Fibroblast of skin of left biceps (primary cell): ENCODE data around the gene SNRK.

ENCODE experiments used
- DNase-seq, 2 experiments: peaks; one replicate each; pipeline ENCODE4 v3.0.0-alpha.2; 2013; ENCODE audit warnings: low read depth in 2 of 2

SNRK gene, protein sequence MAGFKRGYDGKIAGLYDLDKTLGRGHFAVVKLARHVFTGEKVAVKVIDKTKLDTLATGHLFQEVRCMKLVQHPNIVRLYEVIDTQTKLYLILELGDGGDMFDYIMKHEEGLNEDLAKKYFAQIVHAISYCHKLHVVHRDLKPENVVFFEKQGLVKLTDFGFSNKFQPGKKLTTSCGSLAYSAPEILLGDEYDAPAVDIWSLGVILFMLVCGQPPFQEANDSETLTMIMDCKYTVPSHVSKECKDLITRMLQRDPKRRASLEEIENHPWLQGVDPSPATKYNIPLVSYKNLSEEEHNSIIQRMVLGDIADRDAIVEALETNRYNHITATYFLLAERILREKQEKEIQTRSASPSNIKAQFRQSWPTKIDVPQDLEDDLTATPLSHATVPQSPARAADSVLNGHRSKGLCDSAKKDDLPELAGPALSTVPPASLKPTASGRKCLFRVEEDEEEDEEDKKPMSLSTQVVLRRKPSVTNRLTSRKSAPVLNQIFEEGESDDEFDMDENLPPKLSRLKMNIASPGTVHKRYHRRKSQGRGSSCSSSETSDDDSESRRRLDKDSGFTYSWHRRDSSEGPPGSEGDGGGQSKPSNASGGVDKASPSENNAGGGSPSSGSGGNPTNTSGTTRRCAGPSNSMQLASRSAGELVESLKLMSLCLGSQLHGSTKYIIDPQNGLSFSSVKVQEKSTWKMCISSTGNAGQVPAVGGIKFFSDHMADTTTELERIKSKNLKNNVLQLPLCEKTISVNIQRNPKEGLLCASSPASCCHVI

DNA sequence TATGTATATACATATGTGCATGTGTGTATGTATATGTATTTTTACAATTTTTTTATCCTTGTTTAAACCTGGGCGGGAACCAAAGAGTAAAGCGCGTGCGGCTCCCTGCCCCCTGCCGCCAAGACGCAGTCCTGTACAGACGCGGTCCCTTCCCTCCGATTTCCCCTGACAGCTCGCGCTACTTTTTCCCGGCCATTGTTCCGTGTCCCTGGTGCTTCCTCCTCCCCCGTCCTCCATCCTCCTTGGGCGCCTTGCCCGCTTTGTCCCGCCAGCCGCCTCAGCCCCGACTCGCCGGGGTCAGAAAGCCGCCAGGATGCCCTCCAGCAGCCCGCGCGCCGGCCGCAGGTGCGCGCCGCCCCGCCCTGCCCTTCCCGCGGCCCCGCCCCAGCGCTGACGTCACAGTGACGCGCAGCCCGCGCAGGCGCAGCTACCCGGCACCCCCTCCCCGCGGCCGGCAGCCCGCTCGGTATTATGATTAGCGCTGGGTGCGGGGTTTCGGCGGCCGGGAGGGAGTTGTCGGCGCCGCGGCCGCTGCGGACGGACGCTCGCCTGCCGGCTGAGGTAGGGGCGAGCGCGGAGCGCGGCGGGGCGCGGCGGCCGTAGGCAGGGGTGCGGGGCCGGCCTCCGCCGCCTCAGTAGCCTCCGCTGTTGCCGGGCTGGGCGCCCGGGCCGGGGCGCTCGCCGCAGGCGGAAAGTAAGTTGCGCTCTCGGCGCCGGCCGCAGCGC is at the start of gene SNRK:
Gene SNRK (plus strand): TSS at position 426 of the 726 bp plus-strand sequence. CDS start 16,664 bp downstream, outside the sequence.
- DNase-seq: peak; percentile 25 to 41

DNA sequence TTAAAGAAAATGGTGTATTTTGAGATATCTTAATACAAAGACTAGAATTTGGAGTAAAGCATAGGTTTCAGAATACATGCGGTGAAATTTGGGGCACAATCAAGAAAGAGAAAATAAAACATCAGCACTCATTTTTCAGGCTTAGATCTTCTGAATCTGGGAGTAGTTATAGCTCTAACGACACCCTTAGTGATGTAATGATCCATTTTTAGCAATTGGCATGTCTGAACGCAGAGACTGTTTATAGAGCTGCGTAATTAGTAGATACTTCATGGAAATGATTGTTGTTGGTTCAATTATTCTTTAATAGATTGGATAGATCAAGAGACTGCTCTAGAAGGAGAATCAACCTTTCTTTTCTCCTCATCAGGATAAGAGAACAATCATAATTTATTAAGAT is 47.5 kb upstream of the SNRK start:
- no peak for DNase-seq

DNA sequence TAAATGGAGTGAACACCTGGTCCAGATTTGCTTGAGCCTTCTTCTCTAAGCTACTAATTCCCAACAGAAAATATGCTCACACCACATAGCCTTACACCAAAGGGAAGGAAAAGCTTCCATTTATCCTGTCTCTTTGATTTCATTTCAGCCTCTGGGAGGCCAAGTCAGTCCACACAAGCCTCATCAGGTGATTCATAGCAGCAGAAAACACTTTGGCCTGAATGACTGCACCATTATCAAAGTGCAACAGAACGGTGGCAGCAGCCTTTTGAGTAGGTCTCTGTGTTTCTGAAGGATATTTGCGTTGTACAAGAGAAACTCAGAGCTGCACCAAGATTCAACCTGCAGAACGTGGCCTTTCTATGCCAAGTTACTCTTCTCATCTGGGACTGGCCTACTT is 46.6 kb upstream of the SNRK start:
- DNase-seq: no peak

DNA sequence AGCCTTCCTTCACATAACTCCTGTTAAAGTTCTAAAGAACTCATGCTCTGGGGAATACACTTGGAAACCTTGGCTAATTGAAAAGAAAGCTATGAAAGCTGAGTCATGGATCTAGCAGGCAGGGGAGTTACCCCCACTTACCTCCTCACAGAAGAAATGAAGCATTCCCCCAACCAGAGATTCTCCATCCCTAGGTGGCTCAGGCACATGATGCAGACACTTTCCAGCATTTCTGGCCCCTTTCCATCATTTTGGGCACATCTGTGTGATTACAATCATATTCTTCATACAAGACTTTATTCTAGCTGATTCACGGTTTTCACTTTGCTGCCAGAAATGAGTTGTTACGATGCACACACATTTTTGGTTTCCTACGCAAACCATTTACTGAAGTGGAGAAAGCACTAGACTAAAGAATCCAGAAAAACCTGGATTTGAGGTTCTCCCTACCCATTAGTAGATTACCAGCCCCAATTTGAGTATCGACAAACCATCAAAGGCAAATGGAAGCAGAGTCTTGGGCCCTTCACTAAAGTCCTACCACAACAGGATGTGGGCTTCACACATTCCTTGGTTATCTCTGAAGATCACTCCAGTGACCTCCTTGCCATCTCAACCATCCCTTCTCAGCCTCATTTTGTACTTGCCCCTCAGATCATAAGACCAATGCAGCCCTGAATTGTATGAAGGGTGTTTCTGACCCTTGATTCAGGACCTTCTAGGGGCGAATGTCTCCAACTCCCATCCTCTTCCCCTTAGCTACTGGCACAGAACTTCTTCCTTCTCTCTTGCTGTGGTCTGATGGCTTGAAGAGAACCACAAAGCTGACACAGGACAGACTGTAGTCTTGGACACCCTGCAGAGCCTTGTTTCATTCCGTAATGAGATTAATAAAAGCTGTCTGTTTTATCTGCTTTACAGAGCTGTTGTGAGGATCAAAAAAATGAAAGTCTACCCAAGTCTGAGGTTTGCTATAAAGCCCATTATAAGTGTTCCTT is 42.5 kb upstream of the SNRK start:
- DNase-seq: peak; percentile 32 to 43

DNA sequence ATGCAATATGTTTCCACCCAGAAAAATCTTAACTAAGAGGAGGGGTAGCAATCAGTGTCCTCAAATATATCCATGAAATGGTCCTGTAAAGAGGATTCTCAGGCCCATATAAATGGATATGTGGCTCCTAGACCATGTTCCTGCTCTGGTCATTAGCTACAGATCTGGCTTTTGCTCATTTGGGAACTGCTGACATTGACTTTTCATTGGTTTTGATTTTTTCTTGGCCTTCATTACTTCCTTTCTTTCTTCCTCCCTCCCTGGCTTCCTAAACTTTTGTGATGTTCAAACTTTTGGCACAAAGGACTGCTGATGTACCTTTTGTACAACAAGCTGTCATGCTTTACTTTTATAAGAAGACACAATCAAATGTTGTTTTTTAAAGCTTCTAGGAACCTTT is 41.6 kb upstream of the SNRK start:
- DNase-seq: no peak

DNA sequence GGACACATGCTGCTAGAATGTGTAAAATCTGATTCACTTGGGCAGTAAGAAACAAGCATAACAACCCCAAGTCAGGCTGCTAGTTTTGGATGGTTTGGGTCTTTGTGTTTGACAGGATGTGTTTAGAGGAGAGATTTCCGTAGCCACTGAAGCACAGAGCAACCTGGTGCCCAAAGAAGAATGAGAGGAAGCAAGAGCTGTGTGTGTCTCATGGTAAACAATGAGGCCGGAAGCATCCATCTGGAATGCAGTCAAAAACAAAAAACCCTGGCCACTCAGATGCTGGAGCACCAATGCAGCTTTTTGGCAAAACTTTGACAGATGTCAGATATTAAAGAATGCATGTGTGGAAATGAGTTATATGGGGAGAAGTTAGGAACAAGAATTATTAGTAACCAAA is 39.4 kb upstream of the SNRK start:
- DNase-seq: no peak

DNA sequence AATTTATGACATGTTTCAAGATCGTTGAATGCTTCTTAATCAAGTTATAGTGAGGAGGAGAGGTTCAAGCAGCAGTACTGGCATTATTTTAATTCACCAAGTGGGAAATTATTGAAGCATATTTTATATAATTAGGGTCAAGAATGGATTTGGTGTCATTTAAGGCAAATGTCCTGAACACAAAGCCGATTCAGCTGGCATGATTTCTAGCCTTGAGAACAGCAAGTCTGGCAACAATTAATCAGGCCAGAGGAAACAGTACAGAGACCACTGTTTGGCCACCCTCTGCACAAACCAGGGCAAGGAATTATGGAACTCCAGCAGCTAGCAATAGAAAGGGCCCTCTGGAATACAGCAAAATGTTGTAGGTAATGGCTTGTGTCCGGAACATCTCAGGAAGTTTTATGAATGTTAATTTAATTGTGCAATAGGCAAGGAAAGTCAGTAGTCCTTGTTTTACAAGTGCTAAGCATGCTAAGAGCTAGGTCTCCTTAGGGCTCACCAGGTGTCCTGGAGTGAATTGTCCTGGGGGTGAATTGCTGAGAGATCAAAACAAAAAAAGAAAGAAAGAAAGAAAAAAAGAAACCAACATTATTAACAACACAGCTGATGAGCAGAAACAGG is 38.7 kb upstream of the SNRK start:
- no peak for DNase-seq

DNA sequence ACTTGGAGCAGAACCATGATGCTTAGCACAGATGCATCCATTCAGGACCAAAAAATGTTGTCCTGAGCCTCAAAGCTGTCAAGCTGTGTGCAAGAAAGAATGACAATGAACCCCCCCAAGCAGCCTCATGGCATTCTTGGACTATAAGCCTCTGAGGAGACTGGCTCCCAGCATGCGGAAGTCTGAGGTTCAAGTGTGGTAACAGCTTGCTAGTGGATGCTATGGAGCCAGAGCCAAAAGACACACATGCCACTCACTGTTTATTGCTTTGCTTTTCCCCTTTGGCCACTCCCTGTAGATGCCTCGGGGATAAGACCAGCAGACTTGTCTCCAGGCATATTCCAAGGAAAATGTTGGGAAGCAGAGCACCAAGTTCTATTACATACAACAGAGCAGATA is 38.2 kb upstream of the SNRK start:
- no peak for DNase-seq

DNA sequence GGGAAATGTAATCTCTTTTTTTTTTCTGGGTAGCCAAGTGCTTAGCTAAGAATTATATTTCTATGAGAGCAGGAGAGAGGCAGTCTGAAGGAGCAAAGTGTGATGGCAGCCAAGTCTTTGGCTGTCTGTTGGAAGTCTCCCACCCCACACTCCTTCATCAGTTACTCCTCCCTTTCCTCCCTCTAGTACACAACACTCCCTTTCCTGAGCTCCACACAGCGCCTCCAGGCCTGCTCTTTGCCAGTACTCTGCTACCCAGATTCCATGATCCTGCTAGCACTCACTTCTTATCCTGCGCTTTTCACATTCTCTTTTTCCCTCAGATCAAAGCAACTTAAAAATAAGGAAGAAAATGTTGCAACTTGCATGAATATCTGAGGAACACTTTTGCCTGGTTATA is 37.4 kb upstream of the SNRK start:
- DNase-seq: no peak

DNA sequence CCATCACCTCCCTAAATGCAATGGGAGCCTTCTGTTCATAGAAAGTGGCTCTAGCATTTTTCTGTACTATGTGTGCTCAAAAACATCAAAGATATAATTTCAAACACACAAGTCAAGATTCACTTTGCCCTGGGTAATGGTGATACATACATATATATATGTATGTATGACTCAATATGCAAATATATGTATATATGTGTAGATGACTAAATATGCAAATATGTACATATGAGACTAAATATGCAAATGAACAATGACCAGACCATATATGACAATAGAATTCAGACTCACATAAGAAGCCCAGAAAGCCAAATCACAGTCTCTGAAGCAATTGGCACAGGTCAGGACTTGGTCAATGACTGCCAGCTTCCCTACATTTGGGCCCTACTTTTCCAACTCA is 36.9 kb upstream of the SNRK start:
- no peak for DNase-seq

DNA sequence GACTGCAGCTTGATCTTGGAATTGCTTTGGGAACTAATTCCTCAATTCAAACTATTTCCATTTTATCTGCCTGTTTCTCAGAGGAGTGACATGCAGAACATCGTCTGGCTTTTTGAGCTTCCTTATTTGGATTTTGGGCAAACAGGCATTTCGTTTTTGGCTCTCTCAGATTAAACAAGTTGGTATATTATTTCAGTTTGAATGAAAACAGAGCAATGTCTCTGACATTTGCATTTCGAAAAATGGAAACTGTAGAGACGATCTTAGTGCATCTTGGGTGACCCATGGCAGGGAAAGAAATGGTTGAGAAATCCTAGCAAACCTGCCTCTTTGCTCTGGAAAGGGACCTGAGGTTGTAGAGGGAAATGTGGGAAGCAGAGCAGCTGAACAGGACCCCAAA is 33.0 kb upstream of the SNRK start:
- no peak for DNase-seq

DNA sequence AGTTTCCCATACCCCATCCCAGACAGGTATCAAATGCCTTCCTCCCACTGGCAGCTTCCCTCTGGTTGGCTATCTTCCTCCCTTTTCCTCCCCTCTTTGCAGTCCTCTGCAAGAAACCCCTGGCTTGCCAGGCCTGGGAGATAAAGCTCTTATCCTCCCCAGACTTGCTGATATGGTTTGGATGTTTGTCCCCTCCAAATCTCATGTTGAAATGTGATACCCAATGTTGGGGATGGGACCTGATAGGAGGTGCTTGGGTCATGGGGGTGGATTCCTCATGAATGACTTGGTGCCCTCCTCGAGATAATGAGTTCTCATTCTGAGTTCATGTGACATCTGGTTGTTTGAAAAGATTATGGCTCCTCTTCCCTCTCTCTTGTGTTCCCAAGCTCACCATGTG is 32.2 kb upstream of the SNRK start:
- no peak for DNase-seq

DNA sequence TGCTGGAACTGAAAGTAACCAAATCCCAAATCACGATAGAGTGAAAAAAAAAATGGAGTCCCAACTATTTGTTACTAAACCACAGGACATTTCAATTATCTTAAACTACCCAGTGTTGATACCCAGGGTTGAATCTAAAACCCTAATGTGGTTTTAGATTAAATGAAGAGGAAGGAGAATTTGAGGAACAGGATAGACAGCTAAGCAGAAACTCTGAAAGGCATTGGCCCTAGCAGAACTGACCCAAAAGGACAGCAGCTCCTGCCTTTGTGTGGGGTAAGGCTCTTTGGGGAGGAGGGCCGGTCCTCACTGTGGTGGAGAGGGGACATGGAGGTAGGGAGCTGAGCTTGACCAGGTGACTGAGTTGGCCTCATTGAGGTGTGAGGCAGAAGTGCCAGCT is 30.7 kb upstream of the SNRK start:
- no peak for DNase-seq

DNA sequence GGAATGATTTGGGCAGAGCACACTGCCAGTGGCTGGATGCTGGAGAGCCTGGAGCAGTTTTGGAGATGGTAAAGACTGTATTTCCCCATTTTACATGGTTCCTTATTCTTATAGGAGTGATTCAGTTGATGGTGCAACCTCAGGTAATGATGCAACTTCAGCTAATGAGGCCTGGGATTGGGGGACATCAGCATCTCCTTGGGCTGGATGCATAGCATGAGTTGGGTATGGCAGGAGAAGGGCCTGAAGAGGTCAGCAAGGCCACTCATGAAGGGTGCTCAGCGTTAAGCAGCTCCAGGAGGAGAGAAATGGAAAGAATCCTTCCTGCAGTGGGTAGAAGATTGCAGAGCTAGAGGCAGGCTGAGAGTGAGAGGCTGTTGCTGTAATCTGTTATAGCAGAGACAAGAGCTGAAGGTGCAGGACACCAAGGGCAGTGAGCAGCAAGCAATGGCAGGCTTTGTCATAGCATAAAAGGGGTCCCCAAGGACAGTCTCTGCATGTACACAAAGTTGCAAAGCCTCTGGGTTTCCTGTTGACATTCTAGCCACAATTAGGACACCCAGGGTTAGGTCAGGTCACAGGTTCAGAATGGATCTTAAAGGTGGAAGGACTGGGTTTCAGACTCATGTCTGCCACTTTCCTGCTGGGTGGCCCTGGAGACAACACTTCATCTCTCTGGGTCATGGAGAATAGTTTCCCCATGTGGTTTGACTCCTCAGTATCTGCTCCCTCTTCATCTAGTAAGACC is 29.5 kb upstream of the SNRK start:
- DNase-seq: no peak

DNA sequence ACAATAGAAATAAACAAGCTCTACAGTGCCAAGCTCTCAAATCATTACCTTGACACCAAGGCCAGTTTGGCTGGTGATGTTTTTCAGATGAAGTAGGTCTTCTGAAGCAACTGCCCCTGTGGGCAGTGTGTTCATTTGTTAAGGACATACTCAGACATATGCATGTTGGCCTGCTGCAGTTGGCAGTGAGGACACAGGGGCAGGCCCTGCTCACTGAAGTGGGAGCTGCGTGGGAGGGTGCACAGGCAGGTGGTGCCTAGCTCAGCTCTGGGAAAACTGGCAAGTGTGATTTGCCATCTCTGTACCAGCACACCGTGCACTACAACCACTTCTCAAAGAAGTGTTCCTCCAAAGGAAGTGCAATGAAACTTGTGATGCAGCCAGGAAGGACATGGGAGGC is 28.5 kb upstream of the SNRK start:
- DNase-seq: no peak

DNA sequence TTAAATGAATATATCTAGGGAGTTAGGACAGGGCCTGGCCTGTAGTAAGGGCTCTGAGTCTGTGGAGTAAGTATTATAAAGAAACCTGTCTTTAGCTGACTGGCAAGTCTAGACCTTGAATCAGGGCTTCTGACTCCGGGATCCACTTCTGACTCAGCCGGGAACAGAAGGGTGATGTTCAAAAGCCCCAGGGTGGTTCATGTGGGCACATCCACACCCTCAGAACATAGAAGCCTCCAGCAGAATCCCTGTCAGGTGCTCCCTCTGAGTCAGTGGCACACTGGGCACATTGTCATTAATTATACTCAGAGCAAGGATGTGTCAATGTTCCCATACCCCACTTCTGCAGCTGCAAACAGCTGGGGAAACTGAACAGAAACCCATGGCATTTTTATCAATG is 26.7 kb upstream of the SNRK start:
- no peak for DNase-seq

DNA sequence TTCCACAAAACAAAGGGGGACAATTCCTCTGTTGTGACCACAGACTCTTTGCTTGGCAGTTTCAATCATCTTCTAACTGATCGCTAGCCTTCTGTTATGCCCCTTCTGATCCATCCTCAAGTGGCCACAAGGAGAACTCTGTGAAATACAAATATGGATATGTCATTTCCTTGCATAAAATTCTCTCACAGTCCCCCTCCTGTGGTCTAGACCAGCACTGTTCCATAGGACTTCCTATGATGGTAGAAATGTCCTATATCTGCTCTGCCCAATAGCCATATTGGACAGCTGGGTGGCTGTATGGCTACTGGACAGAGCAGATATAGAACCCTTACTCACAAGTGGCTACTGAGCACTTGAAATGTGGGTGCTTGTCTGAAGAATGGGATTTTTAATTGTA is 25.9 kb upstream of the SNRK start:
- DNase-seq: no peak

DNA sequence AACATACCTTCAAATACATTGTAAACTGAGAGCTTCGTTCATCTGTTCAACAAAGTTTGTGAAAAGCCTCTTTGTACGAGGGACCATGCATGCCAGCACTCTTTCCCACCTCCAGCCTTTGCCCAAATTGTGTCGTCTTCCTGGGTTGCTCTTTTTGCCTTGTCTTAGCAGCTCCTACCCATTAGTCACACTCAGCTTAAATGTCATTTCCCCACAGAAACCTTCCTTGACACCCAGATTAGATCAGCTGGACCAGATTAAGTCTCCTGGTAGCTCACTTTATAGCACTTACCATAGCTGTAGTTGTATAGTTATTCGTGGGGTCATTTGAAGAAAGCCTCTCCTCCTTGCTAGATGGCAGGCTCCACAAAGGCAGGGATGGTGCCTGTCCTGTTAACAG is 24.1 kb upstream of the SNRK start:
- no peak for DNase-seq

DNA sequence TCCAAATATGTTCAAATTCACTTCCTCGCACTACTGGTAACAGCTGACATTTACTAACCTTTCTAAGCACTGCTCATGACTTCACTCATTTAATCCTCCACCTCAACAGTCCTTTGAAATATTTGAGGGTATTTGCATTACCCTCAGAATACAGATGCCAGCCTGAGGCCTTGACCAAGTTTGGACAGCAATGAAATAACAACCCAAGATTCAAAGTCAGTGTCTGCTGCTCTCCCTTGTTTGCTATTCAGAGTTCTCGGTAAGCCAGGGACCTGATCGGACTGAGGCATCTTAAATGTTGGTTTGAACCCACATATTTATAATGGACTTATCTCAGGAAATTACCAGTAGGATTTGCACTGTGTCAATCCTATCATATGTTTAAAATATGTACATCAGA is 19.9 kb upstream of the SNRK start:
- no peak for DNase-seq

DNA sequence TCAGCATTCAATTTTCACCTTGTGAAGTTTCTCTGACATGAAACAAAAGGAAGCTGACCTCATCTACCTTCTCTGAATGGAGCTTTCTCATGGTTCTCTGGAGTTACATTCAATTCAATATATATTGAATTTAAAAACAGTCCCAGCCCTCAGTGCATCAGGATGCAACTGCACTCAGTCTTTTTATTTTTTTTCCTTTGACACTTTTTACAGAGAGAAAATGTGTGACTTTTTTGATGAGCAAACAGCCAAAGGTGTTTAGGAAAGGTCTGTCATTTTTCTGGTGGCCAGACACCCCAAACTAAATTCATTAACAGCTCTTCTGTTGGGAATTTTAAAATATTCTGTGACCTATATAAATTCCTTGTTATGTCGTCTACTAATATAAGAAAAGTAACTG is 19.3 kb upstream of the SNRK start:
- DNase-seq: no peak
